G401.6 (cell line): ENCODE results near the gene SUN5.

Experiments
- FAIRE-seq: peaks from 2 replicates; lab custom pipeline; 2012; peaks lifted over from hg19 to GRCh38; lab: Jason Lieb, UNC

SUN5 gene

DNA sequence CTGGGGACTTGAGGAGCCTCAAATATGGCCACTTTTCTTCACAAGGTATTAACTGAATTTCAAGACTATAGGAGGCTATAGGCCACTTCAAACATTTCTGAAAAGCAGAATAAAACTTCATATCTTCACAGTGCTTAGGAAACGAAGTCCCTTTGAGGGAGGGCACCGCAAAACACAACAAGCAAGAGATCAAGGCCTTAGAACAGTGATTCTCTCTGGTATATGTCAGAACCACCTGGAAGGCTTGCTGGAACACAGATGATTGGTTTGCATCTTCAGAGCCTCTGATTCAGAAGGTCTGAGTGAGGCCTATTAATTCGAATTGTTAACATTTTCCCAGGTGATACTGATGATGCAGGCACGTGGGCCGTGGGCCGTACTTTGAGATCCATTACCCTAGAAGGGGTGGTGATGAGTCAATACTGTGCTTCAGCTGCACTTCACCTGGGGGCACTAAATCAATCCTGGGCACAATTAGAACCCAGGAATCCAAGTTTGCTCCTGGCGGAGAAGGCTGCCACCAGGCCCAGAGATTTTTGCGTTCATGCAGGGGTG is 10.7 kb downstream of the SUN5 start:
- FAIRE-seq, result no peak

DNA sequence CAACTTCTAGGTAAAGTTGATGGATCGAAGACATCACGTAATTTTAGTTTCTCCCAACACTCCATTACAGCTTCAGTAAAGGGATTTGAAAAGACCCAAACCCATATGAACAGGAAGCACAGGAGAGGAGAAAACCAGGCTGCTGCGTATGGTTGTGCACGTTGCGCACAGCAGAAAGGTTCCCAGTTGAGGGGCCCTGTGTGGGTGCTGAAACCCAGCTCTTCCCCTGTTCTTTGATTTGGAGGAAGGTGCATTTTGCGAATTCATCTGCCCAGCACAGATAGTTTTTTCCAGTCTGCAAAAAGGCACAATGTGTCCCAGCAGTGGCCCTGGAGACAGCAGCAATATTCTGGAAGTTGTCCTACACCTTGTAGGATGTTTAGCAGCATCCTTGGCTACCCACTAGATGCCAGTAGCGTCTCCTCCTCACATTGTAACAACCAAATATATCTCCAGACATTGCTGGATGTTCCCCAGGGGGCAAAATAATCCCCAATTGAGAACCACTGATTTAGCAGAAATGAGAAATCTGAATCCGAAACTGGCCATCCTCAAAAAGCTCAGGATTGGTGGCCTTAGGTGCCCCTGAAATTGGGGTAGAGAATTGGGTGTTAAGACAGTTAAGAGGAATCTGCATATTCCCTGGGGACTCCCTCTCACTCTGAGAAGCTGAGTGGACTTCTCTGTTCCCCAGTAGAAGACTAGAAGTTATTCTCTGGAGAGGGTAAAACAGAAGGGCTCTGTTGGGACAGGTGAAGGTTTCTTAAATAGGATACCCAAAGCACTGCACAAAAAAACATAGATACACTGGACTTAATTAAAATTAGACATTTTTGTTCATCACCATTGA is 12.2 kb downstream of the SUN5 start:
- no peak for FAIRE-seq

DNA sequence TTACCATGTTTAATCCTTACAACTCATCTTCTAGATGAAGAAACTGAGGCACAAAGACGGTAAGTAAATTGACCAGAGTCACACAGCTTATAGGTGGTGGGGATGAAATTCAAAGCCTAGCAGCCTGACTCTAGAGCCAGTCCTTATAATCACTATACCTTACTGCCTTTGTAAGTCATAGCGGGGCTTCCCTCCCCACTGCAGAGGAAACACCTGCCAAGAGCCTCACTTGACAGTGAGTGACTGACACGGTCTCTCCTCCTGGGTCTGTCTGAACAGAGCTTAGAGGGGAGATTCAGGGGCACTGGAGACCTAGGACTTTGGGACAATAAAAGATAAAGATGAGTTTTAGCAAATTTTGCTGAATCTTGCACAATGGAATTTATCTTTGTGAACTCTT is 12.8 kb downstream of the SUN5 start:
- no peak for FAIRE-seq

DNA sequence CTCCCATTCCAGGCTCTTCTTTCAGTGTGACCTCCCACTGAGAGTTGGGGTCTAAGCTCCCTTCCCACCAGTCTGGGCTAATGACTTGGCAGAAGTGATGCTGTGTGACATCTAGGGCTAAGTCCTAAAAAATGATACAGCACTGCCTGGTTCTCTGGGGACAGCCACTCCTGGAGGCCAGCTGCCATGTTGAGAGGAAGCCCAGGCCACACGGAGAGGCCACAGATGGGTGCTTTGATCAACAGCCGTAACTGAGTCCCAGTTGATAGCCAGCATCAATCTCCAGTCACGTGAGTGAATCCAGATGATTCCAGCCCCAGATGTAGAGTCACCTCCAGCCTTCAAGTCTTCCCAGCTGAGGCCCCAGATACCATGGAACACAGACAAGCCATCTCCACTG is 13.8 kb downstream of the SUN5 start:
- no peak for FAIRE-seq

DNA sequence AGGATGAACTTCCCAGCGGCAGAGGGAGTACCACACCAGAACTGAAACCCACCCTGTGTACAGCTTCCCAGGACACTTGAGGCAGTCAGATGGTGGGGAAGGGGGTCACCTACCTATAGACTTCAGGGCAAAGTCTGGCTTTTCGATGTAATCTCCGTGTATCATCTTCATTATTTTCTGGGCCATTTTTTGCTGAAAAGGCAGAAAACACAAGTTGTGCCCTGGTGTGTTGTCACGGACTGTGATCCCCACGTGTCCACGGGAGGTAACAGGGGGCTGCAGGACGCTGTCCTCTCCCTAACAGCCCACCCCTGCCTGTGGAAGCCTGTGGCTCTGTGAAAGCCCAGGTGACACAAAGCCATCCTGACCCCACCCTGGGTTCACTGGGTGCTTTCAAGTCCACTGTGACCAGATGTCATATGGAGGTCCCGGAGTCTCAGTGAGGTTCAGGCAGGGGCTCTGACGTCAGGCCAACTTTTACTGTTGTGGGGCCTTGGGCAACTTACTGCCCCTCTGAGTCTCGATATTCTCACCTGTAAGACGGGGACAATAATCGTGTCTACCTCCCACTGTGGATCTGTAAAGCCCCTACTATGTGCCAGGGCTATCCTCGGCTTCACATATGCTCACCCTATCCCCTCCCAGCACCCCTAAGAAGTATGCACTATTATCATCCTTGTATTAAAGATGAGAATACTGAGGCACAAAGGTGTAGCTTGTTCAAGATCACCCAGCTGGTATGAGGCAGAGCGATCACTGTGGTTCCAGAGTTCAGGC is 14.5 kb downstream of the SUN5 start:
- no peak for FAIRE-seq

DNA sequence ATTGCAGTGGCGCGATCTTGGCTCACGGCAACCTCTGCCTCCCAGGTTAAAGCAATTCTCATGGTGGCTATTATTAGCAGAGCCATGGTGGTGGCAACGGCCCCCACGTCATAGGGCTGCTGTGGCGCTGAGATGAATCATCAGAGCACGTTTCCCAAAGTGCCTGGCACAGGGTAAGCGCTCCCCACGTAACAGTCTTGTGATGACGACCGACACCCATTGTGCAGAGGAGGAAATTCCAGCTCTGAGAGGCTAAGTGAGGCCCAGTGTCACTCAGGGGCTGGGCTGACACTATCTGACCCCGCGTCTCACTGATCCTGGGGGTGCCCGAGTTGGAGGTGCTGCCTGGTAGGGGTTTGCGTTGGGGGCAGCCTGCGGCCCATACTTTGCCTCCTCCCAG is 16.2 kb downstream of the SUN5 start:
- FAIRE-seq, result no peak

DNA sequence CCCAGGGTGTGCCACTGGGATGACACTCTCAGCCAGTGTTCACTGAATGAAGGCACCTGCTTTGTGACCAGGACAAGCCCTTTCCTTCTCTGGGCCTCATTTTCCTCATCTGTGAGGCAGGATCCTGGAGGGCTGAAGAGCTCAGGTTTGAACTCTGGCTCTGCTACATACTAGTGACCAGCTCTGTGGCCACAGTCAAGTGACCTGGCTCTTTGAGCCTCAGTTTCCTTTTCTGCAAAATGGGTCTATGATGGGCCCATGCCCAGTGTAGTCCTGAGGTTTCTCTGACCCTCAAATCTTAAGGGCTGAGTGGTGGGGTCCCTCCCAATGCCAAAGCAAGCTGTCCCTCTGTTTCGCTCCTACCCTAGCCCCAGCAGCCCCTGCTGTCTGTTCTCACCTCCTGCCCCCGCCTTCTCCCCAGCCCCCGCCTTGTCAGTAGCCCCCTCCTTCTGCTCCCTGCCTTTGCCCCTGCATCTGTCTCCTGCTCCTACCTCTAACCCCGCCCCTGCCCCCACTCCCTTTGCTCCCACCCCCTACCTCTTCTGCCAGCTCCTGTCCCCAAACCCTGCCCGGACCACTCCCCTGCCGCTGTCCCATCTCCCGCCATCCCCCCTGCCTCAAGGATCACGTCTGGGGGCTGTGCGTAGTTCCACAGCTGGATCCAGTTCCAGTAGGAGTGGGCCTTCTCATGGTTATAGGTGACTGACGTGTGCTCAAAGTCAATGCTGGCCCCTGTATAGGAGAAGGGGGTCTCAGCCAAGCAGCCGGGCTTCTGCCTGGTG is 17.0 kb downstream of the SUN5 start:
- no peak for FAIRE-seq

DNA sequence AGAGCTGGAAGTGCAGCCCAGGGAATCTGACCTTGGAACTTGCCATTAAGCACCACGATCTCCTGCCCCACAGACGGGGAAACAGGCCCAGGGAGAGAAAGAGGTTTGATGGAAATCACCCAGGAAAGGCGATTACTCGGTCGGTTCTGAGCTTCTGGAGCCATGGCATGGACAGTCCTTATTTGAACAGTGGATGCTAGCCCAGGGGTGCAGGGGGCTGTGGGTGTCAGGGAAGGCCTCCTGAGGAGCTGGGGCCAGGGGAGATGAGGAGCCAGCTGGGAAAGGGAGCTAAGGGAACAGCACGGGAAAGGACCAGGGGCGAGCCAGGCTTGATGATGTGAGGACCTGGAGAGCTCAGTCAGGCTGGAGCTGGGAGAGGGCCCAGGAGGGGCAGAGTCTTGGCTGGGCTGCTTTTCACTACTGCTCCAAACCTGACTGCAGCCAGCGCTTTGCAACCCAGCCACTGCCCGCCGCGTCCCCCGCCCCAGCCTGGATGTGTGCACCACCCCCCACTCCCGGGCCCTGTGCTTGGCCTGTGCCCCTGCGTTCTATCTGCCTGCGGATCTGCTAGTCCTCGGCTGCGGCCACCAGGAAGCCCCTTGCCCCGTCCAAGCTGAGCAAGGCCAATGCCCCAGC is 17.8 kb downstream of the SUN5 start:
- no peak for FAIRE-seq

DNA sequence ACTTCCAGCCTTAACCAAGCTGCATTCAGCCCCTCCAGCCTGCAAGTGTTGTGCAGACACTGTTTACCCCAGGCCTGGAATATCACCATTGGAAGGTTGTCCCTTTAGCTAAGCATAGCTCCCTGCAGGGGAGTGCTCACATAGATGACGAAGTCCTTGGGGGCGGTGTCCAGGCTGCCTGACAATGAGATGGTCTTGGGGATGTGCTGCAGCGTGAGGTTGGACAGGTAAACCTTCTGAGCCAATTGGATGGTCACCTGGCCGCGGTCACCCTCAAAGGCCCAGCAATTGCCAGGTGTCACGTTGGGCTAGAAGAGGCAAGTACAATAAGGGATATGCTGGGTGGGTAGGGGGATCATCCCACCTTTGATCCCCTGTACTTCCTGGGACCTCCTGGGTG is 18.6 kb downstream of the SUN5 start:
- no peak for FAIRE-seq

DNA sequence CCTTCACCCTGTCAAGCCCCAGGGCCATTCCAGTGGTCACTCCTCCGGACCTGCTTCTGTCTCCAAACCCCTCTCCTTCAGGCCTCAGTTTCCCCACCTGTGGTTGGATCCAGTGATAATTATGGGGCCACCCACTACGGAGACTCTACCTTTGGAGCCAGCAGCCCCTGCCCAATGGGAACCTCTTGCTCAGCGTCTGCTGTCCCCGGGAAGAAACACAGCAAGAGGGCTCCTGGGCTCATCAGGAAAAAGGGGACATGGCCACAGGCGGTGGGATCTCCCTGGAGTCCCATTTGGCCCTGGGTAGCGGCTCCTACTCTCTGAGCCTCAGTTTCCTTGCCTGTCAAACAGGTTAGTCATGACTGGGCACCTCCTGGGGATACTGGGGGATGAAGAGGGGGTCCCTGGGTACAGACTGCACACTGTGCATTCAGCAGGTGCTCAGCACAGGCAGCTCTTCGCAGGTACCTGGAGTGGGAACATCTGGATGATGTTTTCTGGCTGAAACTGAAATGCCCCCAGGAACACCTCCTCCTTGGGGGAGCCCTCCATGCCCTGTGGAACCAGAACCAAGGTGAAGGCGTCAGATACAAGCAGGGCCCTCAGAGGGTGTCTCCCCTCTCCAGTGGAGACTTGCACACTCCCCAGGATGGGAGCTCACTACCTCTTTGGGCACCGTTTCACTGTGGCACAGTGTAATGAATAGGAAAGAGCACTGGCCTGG is 19.4 kb downstream of the SUN5 start:
- no peak for FAIRE-seq

DNA sequence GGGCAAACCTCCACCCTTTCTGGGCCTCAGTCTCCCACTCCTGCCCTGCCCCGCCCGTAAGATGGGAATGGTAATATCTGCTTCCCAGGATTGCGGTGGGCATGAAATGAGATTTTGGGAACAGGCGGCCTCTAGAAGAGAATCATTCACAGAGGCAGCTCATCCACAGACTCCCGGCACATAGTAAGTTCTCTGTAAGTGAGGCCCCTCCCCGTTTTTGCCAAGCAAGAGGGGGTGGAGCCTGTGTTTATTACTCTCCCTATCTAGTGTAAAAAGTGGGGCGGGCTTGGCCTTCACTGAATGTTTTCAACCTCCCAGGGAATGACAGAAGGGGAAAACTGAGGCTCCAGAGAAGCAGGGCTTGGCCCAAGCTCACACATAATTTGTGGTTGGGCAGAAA is 20.0 kb downstream of the SUN5 start:
- FAIRE-seq, result no peak

DNA sequence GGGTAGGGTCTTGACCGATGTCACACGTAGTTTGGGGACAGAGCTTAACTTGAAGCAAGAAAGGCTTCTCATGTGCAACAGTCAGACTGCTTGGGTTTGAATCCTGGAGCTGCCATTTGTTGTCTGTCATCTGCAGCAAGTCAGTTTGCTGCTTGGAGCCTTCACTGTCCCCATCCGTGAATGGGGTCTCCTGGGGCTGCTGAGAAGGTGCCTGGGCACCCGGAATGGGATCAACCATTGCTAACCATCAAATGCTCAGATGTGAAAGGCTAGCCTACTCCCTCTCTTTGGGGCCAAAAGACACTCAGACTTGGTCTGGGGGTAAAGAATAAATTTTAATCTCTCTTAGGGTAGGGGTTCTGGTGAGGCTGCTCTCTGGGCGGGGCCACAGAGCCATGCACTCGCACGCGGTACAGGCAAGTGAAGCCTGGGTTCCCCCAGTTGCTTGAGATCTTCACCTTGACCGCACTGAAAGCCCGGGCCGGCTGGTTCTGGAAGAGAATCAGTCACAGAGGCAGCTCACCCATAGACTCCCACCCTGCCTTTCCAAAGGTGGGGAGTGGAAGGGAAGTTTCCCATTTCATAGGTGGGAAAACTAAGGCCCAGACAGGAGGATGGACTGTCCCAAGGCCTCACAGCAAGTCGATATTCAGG is 20.6 kb downstream of the SUN5 start:
- no peak for FAIRE-seq

DNA sequence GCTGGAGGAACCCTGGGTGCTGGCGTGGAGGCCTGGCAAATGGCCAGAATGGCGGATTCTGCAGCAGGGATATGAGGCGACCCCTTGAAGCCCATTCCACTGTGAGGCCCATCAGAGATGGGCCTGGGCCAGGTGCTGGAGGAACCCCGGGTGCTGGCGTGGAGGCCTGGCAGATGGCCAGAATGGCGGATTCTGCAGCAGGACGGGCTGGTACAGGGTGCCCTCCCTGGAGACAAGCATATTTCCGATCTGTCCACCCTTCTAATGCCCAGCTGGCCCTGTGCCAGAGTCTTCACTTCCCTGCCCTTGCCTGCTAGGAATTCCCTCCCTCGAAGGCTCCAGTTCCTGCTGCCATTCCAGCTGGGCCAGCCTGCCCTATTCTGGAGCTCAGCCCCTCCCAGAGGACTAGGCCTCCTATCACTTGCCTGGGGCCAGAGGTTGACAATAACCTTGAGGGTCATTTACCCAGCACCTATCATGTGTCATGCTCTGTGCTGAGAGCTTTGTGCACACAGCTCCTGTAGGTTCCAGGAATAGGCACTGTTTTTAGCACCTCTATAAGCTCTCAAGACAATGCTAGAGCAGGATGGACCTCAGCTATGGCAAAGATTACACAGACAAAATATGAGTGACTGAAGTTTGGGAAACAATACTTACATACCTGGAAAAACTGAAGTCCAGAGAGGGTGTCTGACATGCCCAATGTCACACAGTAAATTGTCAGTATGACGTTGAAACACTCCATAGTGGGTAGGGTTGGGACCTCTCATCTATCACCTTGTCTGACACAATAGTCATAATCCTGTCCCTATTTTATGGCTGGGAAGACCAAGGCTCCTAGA is 21.4 kb downstream of the SUN5 start:
- FAIRE-seq, result no peak

DNA sequence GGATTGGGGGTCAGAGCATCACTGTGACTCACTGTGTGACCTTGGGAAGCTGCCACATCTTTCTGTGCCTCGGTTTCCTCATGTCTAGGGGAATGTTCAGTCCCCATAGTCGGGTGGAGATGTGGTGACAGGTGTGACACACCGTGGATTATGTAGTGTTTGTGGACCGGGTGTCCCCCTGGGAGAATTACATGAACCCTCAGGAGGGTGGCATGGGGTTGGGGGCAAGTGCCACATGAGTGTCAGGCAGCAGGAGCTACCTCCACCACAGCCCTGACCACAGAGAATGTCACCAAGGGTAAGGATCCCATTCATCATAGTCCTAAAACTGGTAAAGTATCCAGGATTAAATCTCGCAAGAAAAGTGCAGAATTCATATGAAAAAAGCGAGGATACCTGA is 23.2 kb downstream of the SUN5 start:
- FAIRE-seq, result no peak

DNA sequence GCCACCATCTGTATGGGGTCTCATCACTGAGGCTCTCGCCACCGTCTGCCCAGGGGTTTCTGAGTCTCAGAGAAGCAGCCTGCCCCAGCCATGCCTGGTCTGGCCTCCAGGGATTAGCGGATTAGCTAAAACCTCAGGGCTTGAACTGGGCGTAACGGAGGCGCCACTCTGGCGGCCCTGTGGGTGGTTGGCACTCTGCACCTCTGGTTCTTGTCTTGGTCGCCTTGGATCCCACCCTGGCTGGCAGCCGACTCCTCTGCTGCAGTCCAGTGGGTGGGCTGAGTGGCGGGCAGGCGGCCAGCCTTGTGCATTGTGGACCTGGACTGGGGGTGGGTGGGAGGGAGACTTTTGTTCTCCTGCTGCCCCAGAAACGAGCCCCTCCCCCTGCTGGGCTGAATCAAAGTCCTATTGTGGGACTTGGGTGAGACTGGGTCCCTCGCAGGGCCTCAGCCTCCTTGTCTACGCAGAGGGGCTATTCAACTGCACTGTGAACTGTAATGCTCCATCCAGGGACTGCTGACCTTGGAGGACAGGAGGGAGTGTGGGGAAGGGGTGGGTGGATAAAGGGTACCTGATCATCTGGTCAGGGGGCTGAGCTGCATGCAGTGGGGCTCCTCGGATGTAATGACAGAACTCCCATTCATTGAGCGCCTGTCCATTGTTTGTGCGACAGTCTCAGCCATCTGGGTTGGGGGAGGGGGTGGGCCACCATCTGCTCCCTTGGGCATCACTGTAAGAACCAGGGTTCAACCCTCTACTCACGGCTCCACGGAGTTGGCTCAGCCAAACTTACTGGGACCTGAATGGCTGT is 23.9 kb downstream of the SUN5 start:
- FAIRE-seq, result no peak

DNA sequence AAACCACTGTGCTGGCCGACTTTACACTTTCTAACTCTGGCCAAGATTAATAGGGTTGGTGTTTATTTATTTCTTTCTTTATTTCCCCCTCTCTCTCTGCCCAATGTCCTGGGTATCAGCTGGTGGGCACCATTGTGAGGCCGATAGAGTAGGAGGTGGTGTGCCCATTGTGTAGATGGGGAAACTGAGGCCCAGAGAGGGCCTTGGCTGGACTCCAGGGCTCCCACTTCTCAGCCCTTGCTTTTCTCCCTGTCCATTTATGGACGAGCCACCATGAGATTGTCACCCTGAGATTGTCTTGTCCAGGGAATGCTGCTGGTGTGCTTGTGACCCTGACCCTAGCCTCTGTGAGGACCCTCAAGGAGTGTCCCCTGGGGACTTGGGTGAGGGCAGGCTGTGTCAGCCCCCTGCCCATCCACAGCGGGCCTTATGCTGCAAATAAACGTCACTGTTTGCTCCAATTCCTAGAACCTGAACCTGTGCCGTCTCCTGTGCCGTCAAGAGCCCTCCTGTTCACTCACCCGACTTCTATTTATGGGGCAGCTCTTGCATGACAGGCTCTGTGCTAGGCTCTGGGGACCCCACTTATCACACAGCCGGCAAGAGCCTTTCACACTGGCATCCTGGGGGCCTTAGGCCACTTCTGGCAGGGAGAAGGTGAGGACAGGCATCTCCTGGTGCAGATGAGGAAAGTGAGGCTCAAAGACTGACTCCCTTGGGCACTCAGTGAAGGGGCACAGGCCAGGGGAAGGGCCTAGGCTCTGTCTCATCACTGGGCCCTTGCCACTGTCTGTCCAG is 24.8 kb downstream of the SUN5 start:
- no peak for FAIRE-seq

DNA sequence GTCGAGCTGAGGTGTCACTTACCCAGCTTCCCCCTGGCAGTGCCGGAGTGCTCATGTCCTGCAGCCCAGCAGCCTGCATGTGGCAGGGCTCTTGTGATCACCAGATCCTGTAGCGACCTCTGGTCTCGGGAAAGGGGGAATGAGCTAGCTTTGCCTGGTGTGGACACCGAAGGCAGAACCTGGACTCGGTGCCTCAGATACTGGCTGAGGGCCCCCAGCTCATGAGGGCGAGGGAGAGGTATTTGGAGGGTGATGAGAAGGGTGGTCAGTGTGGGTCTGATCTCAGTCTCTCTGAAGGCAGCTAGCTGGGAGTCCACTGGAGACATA is 26.3 kb downstream of the SUN5 start:
- no peak for FAIRE-seq

DNA sequence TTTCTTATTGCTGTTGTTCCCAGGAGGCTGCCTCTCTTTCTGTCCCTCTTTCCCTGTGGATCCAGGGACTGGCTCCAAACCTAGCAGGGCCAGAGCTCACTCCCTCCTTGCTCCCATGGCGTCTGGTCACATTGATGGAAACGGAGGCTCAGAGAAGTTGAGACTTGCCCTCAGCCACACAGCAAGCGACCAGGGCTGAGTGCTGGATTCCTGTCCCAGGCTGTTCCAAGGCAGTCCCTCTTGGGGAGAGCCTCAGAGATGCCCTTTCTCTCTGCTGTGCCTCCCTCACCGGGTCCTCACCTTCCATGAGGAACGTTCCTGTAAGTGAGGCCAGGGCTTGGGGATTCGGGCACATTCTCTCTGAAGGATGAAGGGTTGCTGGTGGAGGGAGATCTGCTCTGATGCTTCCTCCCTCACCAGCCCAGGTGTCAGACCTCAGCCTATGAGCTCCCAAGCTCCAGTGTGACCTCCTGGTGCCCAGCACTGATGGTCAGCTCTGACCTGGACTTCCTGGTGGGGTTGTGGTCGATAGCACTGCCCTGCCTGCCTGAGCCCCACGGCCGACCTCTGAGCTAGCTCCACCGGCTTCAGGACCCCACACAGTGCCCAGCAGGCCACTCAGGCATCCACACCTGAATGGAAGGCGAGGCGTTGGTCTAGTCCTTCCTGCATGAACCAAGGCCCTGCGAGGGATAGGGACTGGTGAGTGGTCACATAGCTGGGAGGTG is 26.8 kb downstream of the SUN5 start:
- FAIRE-seq, result no peak
